KBM-7 (cell line): ENCODE results near the gene CCDC34.

Source experiments
- DNase-seq: peaks from one replicate; pipeline ENCODE4 v3.0.0-alpha.2; 2015
- in situ Hi-C: fragments of 300-500 bp; cut with MboI; formaldehyde crosslinking; loops from 2 replicates; pipeline ENCODE4 v1.14.3; 2020; ENCODE audit warnings: low sequenced_read_pairs, low pct_unique_long_range_greater_than_20kb, mixed read lengths

CCDC34 gene

GRCh38 chr11:27394781-27395228, 31.8 kb upstream of the CCDC34 start:
- in situ Hi-C loops, result no loop called here
- no peak for DNase-seq

DNA sequence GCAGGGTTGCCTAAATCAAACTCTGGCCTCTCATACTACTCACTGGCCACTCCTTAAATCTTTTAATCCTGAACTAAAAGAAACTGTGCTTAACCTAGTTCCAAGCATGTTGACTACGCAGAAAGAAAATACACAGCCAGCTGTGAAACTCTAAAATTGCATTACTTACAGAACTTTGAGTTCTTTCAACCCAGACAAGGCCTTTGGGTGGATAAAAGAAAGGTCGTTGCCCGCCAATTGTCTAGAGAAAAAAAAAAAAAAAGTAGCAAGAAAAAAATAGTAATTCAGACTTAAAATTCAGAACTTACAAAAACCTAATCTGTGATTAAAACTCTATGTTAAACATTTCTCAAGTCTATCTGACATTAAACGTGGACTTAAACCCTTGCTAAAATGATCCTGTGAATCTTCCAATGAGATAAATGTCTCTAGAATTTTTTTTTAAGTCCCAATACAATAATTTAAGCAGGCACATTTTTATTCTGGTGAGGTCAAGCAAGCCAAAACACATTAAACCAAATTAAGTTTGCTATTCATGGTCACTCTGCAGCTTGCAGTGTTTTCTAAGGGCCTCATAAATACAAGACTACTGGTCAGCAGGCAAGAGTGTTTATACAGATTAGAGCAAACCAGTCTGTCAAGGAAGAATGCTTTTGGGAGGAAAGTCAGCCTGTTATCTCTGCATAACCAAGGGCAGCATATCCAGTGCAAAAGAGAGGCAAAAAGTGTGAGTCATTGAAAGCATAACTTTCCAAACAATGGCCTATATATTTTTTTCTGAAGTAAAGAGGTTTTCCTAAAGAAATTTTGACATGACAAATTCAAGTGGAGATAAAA, 29.5 kb upstream of the CCDC34 start:
- in situ Hi-C loops, result no loop called here
- no peak for DNase-seq

DNA sequence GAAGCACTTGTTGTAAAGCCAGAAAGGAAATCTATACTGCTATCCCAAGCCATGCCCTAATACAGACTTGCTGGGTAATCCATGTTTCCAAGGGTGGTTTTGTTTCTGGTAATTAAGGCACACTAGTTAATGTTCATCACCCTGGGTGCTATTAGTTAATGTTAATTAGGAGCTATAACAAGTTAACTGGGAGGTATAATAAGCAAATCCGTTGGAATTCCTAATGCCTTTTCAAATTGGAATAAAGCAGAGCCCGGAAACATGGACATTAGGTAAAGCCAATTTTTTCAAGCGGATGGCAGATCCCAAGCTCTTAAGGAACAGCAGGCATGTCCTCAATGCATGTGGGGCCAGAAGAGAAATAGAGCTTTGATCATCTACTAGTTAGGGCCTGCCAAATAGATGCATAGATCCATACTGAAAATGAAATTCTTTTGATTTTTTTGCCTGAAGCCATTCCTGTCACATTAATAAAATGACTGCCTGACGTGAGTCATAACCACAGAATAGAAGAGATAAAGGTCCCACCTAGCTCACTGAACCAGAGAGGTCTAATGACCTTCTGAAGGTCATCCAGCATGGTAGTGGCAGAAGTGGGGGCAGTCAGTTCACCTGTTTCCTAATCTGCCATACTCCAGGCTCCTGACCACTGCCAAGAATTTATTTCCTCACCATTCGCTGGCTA, 28.5 kb upstream of the CCDC34 start:
- in situ Hi-C loops, result no loop called here
- DNase-seq, result no peak

DNA sequence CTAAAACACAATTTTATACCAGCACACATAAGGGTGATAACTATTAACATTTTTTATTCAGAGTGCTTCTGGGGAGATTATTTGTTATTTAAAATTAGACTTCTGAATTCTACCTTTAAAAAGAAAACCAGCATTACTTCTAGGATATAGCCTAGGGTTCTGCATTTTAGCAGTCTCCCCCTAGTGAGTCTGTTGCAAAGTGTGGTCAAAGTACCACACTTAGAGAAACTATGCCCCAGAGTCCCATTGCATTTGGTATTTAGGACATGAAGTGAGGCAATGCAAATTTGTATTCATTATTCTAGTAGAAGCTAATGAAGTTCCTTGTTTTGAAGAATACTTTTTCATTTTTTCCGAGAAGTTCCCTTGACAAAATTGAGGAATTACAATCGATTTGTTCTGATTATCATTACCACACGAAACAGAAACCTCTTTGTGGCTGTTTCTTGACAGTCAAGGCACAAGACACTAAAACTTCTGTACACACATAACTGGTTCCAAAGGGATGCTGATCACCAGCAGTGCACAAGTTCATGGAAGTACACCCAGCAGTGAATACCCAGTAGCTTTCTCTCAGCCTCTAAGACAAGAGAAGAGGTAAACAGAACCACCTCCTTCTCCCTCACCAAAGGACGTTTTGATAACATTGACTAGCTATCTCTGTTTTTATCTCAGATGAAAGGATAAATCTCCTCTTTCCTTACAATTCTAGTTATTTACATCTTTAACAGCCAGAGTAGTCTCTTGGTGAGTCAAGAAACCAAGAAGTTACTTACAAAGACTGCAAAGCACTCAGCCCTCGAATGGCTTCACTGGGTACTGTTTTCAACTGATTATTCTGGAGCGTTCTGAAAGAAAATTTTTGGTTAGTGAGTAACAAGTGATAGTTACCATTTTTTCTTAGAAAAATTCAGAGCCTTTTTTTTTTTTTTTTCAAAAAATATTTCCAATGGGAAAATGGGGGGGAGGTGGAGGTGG, 27.6 kb upstream of the CCDC34 start:
- no peak for DNase-seq
- in situ Hi-C loops, result no loop called here

GRCh38 chr11:27388869-27389268, 25.9 kb upstream of the CCDC34 start:
- in situ Hi-C loops, result no loop called here
- DNase-seq, result no peak

DNA sequence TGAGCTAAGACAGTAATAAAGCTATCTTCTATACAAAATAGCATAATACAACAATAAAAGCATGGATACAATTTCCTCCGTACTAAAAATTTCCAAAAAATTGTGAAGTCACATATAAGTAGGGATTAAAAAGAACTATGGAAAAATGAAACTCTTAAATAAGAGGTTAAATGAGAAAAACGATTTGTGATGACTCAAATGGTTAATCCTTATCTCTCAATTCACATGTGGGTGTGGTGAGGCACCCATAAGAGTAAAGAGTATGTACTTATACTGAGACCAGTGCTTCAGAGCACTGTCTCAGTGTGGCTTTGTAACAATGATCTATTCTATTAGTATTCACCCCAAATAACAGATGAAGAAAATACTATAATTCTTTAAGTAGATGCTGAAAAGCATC, 25.0 kb upstream of the CCDC34 start:
- no peak for DNase-seq
- in situ Hi-C loops, result no loop called here

DNA sequence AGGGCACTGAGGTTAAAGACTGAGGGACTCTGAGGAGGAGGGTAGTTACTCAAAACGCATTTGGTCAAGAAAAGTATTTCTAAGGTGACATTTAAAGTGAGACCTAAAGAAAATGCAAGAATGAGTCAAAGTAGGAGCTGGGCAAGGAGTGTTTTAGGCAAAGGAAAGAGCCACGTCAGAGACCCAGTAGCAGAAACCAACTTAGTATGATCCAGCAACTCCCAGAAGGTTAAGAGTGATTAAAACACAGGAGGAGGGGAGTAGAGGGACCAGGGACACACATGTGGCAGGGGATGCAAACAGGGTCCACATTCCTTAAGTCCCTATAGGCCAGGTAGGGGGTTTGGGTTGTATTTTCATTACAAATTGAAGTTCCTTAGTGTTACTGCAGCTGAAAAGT, 24.3 kb upstream of the CCDC34 start:
- DNase-seq, result no peak
- in situ Hi-C loops, result no loop called here

DNA sequence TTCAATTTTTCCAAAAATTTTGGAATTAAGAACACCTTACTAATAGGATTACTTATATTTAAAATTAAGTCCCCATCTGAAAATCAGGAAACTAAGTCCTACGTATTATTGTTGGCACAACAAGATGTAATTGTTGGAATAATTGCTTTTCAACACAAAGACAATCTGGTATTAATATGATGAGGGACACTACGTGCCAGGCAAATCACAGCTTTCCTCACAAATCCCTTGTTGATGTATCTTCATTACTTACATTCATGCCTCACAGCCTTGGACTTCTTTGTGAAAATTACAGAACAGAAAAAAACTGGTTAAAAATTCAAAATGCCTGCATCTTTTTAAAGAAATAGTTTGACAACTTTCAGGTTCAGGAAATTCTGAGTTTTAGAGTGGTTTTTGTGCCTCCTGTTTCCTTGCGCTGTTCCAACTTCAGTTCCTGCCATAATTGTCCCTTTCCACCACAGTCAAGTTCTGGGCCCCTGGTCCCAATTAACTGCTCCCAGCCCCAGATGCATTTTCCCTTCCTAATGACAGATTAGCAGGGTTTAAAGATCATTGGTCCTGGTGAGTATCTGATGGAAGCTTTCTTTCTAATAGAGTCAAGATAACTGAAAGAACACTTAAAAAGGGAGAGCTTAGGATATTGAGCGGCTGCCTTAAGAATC, 23.3 kb upstream of the CCDC34 start:
- in situ Hi-C loops, result no loop called here
- no peak for DNase-seq

DNA sequence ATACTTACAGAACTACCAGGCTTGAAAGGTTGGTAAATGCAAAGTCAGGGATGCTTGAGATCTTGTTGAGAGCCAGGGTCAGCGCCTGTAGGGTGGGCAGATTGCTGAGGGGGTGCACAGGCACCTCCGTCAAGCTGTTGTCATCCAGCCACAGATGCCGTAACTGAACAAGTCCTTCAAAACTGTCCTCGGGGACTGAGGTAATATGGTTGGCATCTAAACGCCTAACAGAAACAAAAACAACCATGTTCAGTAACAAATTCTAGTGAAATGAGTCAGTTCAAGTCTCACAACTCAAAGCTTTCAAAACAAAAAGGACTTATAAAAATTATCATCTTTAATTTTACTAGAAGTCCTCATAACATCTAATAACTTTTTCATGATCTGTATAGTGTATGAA, 22.2 kb upstream of the CCDC34 start:
- in situ Hi-C loops, result no loop called here
- no peak for DNase-seq

GRCh38 chr11:27384227-27384626, 21.2 kb upstream of the CCDC34 start:
- in situ Hi-C loops, result no loop called here
- DNase-seq, result no peak

GRCh38 chr11:27383645-27384044, 20.6 kb upstream of the CCDC34 start:
- in situ Hi-C loops, result no loop called here

DNA sequence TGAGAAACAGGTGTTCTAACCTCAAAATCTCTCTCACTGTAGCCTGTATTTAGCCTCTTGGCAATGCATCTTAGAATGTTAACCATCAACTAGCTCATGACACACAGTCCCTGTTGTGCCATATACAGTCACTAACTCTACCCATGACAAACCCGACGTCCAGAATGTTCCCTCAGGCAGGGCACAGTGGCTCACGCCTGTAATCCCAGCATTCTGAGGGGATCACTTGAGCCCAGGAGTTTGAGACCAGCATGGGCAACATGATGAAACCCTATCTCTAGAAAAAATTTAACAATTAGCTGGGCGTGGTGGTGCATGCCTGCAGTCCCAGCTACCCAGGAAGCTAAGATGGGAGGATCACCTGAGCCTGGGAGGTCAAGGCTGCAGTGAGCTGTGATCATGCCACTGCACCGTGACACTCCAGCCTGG, 18.2 kb upstream of the CCDC34 start:
- in situ Hi-C loops, result no loop called here
- no peak for DNase-seq

More at GRCh38 chr11:27383645-27384044, 20.6 kb upstream of the CCDC34 start:
- no peak for DNase-seq

GRCh38 chr11:27380771-27381170, 17.8 kb upstream of the CCDC34 start:
- in situ Hi-C loops, result no loop called here
- no peak for DNase-seq

DNA sequence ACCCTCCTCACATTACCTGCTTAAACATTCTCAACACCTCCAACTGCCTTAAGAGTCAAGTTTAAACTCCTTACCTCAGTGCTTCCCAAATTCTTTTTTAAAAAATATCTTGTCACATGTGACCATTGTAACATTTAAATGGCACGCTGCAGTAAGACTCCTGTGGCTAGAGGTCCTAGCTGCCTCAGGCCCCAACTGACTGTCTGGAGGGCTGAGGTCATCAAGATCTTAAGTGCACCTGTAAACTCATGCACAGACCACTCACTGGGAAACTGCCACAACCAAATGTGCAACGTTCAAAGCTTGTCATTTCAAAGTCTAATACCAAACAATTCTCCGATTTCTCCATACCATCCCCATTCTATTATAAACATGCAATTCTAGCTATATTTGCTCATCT, 16.4 kb upstream of the CCDC34 start:
- in situ Hi-C loops, result no loop called here
- DNase-seq, result no peak

- DNase-seq, result no peak
- in situ Hi-C loops, result no loop called here
These were observed 12.4 kb upstream of the CCDC34 start for GRCh38 chr11:27375370-27375769.

DNA sequence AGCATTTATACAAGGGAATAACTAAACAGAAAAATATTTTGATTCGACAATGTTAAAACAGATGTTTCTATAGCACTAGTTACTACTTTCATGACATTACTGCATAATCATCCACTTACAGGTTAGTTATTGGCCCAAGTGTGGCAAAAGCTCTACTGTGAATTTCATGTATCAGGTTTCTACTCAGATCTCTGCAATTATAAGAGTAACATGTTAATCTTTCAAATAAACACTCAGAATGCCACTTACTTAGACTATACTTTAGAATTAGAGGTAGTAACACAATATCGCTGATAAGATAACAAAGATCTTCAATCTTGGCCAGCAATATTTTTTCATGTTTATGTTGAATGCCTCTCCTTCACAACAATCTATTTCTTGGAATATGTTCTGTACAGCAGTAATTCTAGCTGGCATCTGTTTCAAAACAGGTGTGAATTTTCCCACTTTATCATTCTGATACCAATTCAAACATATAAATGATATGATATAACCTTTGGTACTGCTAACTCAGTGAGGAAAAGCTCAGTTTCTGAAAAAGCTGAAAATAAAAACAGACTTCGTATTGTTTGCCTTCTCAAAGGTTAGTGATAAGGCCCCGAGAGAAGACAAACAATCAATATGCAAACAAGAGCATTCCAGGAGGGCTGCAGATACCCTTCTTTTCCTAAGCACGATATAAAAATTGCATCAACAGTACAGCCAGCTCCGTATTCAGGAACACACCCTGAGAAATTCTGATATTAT, 11.0 kb upstream of the CCDC34 start:
- no peak for DNase-seq
- in situ Hi-C loops, result no loop called here

GRCh38 chr11:27373392-27373791, 10.4 kb upstream of the CCDC34 start:
- no peak for DNase-seq
- in situ Hi-C loops, result no loop called here

DNA sequence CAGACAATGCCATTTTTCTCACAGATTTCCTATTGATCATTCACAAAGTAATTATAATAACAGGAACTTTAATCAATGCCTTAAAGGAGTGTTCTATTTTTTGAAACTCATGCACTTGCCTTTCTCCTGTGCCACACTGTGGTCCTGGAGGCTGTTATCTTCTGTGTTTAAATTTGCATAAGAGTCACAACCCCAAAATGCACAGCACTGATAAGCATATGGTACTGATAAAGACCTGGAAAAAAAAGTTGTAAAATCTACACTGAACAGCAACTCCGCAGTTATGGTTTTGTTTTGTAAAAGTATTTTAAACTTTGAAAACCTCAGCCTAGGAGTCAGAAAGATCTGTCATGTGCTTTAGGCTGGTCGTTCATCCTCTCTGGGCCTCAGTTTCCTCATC, 9.1 kb upstream of the CCDC34 start:
- DNase-seq, result no peak
- in situ Hi-C loops, result no loop called here
